HG02588 (cell line): Measurements from ENCODE around the gene OXER1.

Experiments
- ATAC-seq: cut with Tn5 transposase; IDR thresholded peaks from one replicate; pipeline ENCODE4 v1.9.1; 2021; ENCODE audit warnings: mild to moderate bottlenecking, moderate library complexity; ENCODE audit not compliant: unreplicated experiment

The OXER1 gene

DNA sequence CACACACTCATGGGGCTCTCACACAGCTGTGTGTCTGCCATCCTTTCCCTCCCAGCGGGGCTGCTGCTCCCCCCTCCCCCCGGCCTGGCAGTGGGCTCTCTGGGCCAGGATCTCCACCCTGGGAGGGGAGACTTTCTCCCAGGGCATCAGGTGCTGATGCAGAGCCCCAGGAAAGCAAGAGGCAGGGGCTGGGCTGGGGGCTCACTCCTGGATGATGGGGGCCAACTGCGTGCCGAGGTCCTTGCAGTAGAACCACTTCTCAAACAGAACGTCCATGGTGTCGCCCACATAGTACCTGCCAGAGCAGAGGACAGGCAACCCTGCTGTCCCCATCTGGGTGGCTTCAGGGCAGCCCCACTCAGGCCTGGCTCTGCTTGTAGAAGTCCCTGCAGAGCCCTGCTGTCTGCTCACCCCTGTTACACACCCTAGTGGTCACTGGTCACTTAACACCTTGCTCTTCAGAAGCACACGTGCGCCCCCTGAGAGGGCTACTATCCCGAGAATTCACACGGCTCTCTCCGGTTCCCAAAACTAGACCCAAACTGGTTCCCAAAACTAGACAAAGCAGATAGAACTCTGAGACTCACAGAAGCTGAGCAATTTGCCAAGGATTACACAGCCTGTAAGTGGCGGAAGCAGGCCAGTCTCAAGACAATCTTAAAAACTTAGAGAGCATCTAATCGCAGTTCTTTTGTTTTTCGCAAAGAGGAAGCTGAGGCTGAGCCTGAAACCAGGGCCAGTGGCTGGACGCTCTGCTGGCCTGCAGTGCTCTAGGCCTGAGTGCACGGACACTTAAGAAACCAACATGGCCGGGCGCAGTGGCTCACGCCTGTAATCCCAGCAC is 6.6 kb upstream of the OXER1 start:
- no peak for ATAC-seq

DNA sequence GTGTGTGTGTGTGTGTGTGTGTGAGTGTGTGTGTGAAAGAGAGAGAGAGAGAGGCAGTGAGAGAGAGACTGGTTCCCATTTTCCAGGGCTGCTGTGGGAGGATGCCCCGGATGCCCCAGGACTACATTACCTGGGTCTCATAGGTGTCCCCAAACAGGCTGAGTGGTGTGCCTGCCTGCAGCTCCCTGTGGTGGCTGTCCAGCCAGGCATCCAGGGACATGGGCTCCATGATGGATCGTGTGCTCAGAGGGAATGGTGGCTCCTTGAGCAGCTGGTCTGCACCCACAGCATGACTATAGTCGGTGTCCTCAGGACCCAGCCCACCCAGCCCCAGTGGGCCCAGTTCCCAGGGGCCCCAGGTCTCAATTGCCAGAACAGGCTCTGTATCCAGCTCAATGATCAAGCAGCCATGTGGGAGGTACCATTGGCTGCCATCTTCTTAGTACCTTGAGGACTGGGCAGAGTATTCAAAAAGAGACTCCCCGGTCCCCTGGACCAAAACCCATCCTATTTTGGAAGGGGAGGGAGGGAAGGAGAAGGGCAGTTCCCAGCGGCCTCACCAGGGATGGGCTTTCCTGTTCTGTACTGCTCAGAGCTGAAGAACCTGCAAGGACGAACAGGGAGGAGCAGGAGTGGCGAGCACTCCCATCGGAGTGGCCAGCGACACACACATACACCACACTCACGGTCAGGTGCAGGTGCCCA is 5.8 kb upstream of the OXER1 start:
- no peak for ATAC-seq

DNA sequence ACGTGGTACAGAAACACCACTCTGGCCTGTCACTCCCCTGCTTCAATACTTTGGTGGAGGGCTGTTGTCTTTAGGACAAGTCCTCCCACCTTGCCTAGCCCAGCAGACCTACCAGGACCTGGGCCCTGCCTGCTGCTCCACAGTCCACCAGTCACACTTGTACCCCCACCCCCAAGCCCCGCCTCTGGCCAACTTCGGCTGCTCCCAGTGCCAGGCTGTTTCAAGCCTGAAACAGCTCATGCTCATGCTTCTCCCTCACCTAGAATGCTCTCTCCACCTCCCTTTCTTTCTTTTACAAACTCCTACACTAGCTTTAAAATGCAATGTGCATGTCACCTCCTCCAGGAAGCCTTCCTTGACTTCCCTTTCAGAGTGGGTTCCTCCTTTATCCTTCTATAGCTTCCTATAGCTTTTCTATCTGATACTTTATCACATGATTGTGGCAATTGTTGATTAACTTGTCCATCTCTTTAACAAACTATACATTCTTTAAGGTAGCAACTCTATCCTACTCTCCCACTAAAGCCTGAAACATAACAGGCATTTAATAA is 4.8 kb upstream of the OXER1 start:
- ATAC-seq = no peak

DNA sequence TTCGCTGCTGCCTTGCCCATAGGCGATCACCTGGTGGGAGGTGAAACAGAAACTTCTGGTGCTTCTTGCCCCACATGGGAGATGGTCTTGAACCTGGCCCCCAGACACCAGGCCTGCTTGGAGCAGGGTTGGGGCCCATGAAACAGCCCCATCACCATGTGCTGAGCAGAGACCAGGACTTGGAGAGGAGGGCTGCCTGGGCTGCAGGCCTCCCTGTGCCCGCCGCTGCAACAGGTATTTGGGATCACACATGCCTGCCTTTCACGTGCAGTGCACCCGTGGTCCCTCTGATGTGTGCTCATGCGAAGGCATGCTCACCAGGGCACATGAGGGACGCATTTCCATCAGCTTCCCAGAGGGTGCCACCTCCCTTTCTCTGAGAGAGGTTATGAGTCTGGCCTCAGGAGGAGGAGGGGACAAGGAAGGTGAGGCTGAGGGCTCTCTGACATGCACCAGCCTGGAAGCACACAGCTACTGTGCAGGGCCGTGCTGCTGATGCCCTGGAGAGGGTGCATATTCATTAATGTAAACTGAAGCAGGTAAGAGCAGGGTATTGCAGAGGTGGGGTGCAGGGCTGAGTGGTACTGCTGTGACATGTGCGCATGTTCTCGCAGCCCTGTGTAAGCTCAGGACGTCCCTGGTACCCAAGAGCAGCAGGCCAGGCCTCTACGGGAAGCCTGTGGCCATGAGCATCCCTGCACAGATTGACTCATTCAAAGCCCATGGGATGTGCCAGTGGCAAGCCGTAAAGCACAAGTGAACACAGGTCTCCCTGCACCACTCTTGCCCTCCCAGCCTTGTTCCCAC is 4.2 kb upstream of the OXER1 start:
- ATAC-seq = no peak

DNA sequence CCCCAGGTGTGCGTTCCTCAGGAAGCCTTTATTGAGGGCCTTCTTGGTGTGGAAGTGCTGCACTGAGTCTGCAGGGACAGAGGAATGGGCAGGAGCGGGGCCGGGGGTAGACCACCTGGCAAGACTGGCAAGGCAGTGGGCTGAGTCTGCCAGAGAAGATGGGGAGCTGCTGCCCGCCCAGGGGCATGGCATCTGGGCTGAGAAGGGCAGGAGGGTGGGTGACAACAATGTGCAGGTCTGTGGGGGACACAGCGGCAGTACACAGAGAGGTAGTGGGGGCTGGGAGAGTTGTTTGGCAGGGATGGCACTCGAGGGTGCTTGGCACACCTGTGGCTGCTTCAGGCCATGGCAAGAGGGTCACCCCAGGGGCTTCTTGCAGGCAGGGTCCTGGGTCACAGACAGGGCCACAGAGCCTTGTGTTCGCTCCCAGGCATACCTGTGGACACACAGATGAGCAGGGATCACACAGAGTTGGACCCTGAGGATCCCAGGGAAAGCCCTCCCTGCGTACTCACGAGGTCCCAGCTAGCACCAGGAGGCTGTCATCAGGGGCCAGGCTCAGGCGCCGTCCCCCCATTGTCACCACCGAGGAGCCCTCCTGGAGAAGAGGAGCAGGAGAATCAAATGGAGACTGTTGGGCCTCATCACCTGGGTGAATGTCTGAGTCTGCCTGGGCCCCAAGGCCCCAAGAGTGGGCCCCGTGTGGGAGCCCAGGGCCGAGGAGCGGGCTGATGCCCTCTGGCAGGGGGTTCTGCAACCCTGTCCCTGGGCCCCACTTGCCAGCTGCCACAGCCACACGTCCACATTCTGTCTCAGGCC is 3.4 kb upstream of the OXER1 start:
- no peak for ATAC-seq

DNA sequence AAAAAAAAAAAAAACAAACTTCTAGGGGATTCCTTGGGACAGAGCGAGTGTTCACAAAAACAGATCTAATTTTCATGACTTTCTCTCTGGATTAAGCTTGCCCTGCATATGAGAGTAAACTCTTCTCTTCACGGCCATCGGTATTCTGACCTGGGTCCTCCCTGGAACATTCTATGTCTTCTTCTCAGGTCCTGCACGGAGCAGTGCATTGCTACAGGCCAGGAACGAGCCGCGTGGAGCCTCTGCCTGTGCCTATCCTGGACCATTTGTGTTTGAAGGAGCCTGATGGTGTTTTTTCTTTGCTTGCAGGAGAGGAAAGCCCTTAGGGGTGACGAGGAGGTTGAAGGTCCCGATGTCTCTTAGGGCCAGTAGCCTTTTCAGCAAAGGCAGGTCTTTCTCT is 1.8 kb upstream of the OXER1 start:
- ATAC-seq = no peak

DNA sequence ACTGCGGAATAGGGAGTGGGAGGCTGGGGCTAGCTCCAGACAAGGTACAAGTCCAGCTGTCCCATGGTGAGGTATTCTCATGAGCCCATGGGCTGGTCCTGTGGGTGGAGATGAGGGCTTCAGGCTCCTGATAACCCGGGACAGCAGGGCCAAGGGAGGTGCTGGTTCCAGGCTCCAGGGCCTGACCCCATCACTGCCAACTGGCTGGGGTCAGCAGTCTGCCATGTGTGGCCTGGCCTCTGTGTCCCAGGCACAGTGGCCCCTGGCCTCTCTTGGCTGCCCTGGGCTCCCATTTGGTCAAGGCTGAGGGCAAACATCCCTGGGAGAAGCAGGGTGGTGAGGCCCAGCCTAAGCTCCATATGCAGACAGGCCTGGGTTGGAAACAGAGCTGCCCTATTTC is 966 bp upstream of the OXER1 start:
- ATAC-seq = no peak

DNA sequence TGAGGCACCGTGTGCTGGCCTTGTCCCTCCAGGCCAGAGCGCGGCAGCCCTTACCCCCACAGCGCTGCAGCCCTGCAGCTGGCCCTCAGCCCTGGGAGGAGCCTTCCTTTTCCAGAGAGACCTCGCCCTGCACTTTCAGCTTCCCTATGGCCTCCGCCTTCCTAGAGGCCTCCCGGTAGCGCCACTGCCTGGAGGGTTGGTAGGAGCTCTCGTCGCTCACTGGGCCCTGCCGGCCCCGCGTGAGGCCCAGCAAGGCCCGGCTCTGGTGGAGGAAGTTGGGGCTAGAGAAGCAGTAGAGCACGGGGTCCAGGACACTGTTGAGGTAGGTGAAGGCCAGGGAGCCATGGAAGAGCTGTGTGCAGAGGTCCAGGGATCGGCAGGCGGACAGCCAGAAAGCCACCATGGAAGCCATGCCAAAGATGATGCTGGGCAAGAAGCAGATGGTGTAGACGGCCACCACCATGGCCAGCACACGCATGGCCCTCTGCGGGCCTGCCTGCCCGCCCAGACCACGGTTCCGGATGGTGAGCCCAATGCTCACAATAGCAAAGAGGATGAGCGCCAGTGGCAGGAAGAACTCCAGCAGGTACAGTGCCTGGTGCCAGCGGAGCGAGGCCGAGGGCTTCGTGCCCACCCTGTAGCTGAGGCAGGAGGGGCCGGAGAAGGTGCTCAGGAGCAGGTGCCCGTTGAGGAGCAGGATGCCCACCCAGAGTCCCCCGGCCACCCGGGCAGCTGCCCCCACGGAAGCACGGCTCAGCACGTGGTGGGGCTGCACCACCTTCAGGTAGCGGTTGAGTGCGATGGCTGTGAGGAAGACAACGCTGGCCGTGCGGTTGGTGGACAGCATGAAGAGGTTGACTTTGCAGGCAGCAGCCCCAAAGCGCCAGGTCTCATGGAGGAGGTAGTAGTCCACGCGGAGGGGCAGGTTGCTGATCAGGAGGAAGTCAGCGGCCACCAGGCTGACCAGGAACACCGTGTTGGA is 821 bp downstream of the OXER1 start:
- no peak for ATAC-seq

DNA sequence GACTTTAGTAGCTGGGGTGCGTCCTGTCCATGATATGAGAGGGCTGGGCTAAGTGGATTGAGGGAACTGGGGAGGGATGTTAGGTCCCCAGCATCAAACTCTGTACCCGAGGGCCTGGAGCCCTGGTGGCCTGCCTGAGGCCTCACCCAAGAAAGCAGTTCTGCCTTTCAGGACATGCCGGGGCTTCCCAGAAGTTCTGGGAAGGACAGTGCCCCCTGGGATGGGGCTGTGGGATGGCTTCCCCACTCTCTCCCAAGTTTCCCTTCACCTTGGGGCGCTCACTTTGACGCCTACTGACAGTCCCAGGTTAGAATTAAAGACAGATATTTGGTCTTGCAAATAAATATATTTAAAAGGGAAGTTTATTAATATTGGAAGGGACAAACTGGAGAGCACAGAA is 1.8 kb downstream of the OXER1 start:
- ATAC-seq = no peak

DNA sequence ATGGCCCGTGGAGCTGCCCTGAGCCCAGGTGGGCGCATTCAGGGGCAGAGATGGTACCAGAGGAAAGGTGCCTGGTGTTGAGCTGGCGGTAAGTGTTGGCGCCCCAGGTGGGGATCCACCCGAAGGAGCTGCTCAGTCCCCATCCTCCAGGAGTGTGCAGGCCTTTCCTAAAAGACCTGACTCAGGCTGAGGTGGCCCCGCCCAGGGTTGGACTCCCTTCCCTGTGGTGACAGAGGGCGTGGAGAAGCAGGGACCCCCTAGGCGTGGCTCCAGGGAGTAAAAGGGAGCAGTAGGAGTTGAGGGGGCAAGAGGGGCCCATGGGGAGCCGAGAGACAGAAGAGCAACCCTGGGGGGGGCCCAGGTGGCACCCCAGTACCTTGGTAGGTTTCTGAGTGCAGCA is 2.4 kb downstream of the OXER1 start:
- ATAC-seq = no peak

DNA sequence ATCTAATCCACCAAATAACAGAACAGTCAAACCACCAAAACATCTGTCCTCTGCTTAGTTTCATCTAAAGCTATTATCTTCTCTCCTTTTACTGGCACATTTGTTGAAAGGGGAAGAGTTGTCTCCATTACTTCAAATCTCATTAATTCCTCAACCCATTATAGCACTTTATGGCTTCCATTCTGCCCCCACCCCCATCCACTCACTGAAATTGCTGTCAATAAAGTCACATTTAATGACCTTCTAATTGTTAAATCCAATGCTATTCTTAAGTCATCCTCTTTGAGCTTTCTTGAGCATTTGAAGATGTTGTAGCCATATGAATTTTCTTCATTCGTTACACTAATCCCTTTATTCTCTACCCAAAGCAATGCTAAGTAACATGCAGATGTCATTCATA is 5.2 kb downstream of the OXER1 start:
- ATAC-seq = no peak

DNA sequence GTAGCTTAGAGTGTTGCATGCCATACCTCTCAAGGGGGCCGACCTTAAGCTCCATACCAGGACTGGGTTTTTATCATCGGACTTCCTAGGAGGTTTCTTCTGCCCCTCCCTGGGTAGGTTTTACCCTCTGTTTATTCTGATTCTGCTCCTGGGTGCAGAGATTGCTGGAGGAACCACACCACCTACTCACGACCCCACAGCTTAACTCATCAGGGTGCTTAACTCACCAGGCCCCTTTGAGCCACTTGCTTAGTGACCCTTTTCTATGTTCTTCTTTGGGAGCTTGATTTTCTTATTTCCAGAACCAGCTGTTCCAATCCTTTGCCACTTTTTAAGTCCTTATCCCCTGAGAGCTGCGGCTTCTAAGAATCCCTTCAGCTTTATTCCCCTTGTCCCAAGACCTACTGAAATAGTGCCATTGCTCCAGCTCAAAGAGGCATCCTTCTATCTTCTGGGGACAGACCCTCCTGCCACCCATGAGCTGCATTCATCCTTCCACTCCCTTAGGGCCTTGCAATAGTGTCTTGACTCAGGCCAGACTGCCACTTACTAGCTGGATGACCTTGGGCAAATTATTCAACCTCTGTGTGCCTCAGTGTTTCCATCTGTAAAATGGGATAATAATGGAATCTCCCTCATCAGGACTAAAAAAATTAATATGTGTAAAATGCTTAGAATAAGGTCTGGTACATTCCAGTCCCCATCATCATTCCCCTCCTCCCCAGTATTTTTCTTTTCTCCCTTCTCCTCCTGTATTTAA is 5.8 kb downstream of the OXER1 start:
- no peak for ATAC-seq

DNA sequence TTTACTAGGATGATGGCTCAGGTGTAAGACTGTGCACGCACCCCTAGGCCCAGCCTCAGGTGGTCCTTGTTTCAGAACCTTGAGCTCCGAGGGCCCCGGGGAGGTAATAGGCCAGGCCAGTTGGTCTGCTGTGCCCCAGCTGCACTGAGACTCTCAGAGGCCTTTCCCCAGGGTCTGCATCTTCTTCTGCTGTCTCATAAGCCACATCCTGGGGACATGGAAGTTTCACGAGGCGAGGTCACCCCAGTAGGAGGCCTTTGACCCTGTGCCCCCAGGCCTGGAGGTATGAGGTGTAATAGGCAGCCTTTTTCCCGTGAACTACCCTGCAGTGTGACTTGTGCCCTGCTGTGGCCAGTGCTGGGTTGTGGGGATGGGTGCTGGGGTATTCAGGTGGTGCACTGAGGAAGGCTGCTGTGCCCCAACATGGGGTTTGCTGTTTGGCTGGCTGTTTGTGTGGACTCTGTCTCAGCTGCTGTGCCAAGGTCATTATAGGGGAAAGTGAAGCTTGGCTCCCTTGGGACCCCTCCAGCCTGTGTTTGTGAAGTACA is 6.9 kb downstream of the OXER1 start:
- ATAC-seq = no peak

DNA sequence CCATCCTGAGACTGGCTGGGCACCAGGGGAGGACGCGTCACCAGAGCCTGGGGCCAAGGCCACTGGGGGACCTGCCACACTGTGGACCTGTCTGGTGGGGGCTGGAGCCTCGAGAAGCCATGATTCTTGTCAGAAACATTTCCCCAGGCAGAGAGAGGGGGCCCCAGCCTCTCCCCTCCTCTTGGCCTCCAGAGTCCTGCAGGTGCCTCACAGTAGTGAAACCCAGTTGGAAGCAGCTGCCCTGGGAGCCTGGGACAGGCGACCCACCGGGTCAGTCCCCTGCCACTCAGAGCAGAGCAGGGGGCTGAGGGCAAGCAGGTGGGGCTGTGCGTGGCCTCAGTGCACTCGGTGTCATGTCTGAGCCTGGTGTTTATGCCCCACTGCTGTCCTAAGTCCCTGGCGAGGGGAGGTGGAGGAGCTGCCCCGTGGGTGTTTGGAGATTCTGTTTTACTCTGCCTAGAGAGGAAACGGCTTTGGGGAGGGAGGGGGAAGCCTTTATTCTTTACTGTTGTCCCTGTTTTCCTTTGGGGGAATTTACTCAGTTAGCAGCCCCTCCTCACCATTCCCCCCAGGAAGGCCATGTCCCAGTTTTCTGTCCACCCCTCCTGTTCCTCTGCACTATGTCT is 7.7 kb downstream of the OXER1 start:
- ATAC-seq = no peak

DNA sequence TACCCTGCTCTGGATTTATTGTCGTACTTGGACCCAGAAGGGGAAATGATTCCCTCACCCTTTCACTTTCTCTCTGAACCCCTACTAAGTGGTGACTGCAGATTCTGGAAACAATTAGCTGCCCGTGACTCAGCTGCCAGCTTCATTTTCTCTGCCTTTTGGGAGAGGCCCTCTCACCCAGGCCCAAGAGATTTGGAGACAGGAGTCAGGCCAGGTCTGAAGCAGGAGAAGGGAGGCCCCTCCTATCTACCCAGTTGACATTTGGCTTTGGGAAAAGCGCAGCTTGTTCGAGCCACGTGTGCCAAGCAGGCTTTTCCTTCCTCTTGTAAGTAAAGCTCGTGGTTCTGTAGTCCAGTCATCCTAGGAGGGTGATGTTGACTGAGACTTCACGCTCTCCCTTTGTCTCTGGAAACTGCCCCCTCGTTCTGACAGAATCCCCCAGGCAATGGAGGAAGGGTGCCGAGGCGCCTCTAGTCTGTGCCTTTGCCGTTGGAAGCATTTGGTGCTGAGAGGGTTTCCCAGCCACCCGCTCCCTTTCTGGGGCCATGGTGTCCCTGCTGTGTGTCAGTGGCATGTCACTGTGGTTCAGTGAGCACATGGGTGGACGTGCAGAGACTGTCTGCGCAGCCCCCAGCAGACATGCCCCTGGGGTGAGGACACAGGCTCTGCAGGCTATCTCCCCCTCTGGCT is 8.6 kb downstream of the OXER1 start:
- no peak for ATAC-seq

DNA sequence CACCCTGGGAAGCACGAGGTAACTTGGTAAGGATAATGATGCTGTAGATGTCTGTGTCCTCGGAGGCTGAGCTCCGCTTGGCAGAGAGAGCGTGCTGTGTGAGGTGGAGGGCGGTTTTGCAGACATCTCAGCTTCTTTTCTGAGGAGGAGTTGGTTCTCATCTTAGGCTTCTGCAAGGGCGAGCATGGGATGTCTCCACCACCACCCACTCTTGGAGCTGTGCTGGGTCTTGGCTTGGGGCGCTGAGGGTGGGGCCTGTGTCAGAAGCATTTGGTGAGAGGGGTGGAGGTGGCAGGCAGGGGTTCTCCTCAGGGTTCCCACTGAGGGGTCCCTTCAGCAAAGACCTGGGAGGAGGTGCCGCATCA is 9.2 kb downstream of the OXER1 start:
- no peak for ATAC-seq

DNA sequence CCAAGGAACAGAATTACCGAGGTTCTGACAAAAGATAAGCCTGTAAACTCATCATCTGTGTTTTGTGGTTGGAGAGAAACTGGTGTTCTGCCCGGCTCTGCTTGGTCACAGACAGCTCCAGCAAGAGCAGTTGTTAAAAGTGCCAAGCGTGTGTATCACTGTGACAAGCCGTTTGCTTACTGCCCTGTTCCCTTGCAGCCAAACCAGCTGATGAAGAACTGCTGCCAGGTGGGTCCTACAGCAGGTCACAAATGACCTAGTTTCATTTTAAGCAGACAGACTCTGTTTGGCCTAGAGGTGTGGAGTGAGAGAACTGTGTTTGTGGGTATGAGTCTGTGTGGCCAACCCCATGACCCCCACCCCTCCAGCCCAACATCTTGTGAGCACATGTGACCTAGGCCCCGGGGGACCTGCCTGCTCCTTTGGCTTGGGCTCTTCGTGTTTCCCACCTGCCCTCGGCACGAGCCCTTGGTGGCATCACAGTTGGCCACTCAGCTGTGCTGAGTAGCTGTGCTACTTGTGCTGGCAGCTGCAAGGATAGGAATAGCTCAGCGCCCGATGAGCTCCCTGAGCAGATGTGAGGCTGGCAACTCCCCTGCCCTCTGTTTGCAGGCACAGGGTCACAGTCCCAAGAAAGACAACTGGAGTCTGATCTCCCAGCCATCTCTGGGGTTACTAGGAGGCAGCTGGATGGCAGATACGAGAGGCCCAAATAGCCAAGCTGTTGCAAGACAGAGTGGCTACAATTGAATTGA is 9.7 kb downstream of the OXER1 start:
- ATAC-seq = no peak
